A549 treated with AZD9567 at 1 μM for 4 hours (cell line): ENCODE data around the gene DKKL1. TPM values are rescaled to one million over a fixed set of nuclear protein-coding genes. Genes with fewer than 3 reads are reported as not detected.

Source experiments
- total RNA-seq: library from RNA; stranded (reverse); fragments of 200-300 nt; extraction: Qiagen RNA extraction; gene quantifications from 5 replicates; pipeline ENCODE4 v1.2.3, GENCODE V29; 2022; ENCODE audit not compliant: insufficient read depth

The DKKL1 gene
- total RNA-seq = 0.50 to 0.55 TPM (median 0.53 TPM) in 4 of 5 replicates, not detected in the other

GRCh38 chr19:49363268-49364082 lies at the start of gene DKKL1:
Gene DKKL1 (plus strand): TSS chr19:49363877. CDS start chr19:49363999, 122 bp downstream.

GRCh38 chr19:49324801-49325576 lies 38.7 kb upstream of the DKKL1 start, which contains the start of gene SLC6A16:
Gene SLC6A16 (minus strand): TSS chr19:49325191. CDS start chr19:49311347, 13,844 bp downstream.

GRCh38 chr19:49335071-49335783 lies 28.4 kb upstream of the DKKL1 start, which contains the start of gene CD37:
Gene CD37 (plus strand): TSS chr19:49335406. CDS start chr19:49335541, 135 bp downstream.

GRCh38 chr19:49362048-49362928 lies 1.4 kb upstream of the DKKL1 start, which contains the start of gene TEAD2:
Gene TEAD2 (minus strand): TSS chr19:49362416. CDS start chr19:49360075, 2,341 bp downstream.

GRCh38 chr19:49387936-49388372 lies 24.3 kb downstream of the DKKL1 start, which contains the start of gene KASH5:
Gene KASH5 (plus strand): TSS chr19:49388249. CDS start chr19:49390884, 2,635 bp downstream.

GRCh38 chr19:49423071-49423984 lies 59.7 kb downstream of the DKKL1 start, which contains the start of gene PTH2:
Gene PTH2 (minus strand): TSS chr19:49423441. CDS start chr19:49423339, 102 bp downstream.

Other genes starting within 250 kb of the DKKL1 start
- 5.5 to 9.1 TPM (median 6.9 TPM) in 5 replicates for gene LIN7B, start 249.5 kb upstream of the DKKL1 start, total RNA-seq
- gene C19orf73, start 244.7 kb upstream of the DKKL1 start, total RNA-seq = 1.2 to 2.0 TPM (median 1.8 TPM) in 4 of 5 replicates, not detected in the other
- 3.3 to 9.3 TPM (median 8.5 TPM) in 5 replicates for gene PPFIA3, start 244.3 kb upstream of the DKKL1 start, total RNA-seq
- not detected in 5 replicates for gene HRC, start 208.5 kb upstream of the DKKL1 start, total RNA-seq
- gene TRPM4, start 206.1 kb upstream of the DKKL1 start, total RNA-seq = 6.2 to 11.3 TPM (median 9.7 TPM) in 5 replicates
- 1.4 to 2.0 TPM (median 1.4 TPM) in 4 of 5 replicates, not detected in the other for gene SLC6A16, start 38.7 kb upstream of the DKKL1 start, total RNA-seq
- gene CD37, start 28.5 kb upstream of the DKKL1 start, total RNA-seq = not detected in 5 replicates
- 13.2 to 33.0 TPM (median 16.2 TPM) in 5 replicates for gene TEAD2, start 1.5 kb upstream of the DKKL1 start, total RNA-seq
- gene KASH5, start 24.4 kb downstream of the DKKL1 start, total RNA-seq = 0.20 TPM in 1 of 5 replicates, not detected in the others
- gene PTH2, start 59.6 kb downstream of the DKKL1 start, total RNA-seq = not detected in 5 replicates
- gene GFY, start 61.5 kb downstream of the DKKL1 start, total RNA-seq = 0.12 to 0.19 TPM (median 0.15 TPM) in 4 of 5 replicates, not detected in the other
- 0.63 to 3.0 TPM (median 0.82 TPM) in 5 replicates for gene SLC17A7, start 77.7 kb downstream of the DKKL1 start, total RNA-seq
- gene PIH1D1, start 87.9 kb downstream of the DKKL1 start, total RNA-seq = 66.4 to 97.1 TPM (median 93.3 TPM) in 5 replicates
- gene ALDH16A1, start 89.3 kb downstream of the DKKL1 start, total RNA-seq = 13.4 to 27.9 TPM (median 27.3 TPM) in 5 replicates
- 0.89 to 1.6 TPM (median 1.1 TPM) in 4 of 5 replicates, not detected in the other for gene FLT3LG, start 110.3 kb downstream of the DKKL1 start, total RNA-seq
- 3,480 to 4,206 TPM (median 3,972 TPM) in 5 replicates for gene RPL13A, start 123.7 kb downstream of the DKKL1 start, total RNA-seq
- gene RPS11, start 132.6 kb downstream of the DKKL1 start, total RNA-seq = 3,818 to 4,072 TPM (median 3,919 TPM) in 5 replicates
- gene FCGRT, start 148.8 kb downstream of the DKKL1 start, total RNA-seq = 22.8 to 30.5 TPM (median 30.2 TPM) in 5 replicates
- 1.8 to 4.0 TPM (median 2.4 TPM) in 5 replicates for gene RCN3, start 164.1 kb downstream of the DKKL1 start, total RNA-seq
- gene NOSIP, start 216.7 kb downstream of the DKKL1 start, total RNA-seq = 82.3 to 118 TPM (median 113 TPM) in 5 replicates
- 0.71 to 1.0 TPM (median 0.86 TPM) in 4 of 5 replicates, not detected in the other for gene PRRG2, start 217.4 kb downstream of the DKKL1 start, total RNA-seq
- gene PRR12, start 227.3 kb downstream of the DKKL1 start, total RNA-seq = 21.3 to 31.8 TPM (median 29.3 TPM) in 5 replicates